HCT116 (cell line): ENCODE data around the gene ADAM19. TPM values are rescaled to one million over a fixed set of nuclear protein-coding genes. Genes with fewer than 3 reads are reported as not detected.

ENCODE experiments used
- ATAC-seq: fragments of 200-7000 bp; cut with Tn5 transposase; 2 replicates; pipeline ENCODE4 v1.9.1; 2020; ENCODE audit warnings: mild to moderate bottlenecking, moderate library complexity
- BruUV-seq: library from RNA; stranded (reverse); fragments of 400-500 nt; replicated peaks from 2 replicates; lab custom pipeline; 2021; lab: Mats Ljungman, UMichigan
- CTCF ChIA-PET: fragments of 300-600 bp; sonication (Branson Sonifier 250); formaldehyde crosslinking; loops from one replicate; lab custom pipeline; 2021; ENCODE audit warnings: antibody characterized with exemption; lab: Charles Lee
- POLR2A ChIA-PET: fragments of 300-600, 350-600 bp; sonication (Branson Sonifier 250); formaldehyde crosslinking; loops from one replicate; lab custom pipeline; 2021; ENCODE audit warnings: antibody characterized with exemption; lab: Charles Lee
- RAD21 ChIA-PET, 2 experiments: fragments of 300-600 bp; sonication (Branson Sonifier 250); formaldehyde crosslinking; loops; one replicate each; lab custom pipeline; 2023; ENCODE audit warnings: low total read pairs in 2 of 2; ENCODE audit not compliant: uncharacterized antibody in 2 of 2, unreplicated experiment in 2 of 2, low non-redundant PET in 1 of 2; lab: Charles Lee
- DNase-seq: peaks from one replicate; pipeline ENCODE4 v3.0.0-alpha.2; 2010; ENCODE audit warnings: low read depth, low spot score
- H2AFZ ChIP-seq: fragments of 200-600 bp; shearing (Covaris generic), sonication (generic); 2 replicates; pipeline ENCODE4 v1.6.1; 2017; ENCODE audit warnings: low read depth, mixed run types, mixed read lengths, antibody characterized with exemption, low read length; ENCODE audit not compliant: poor library complexity, severe bottlenecking
- H3K27ac ChIP-seq: 2 replicates; pipeline ENCODE4 v1.5.1; 2012; ENCODE audit warnings: low read depth, low read length
- H3K27me3 ChIP-seq: fragments of 200-600 bp; sonication (generic); 2 replicates; pipeline ENCODE4 v1.6.1; 2016; ENCODE audit warnings: mixed run types, low read length, mixed read lengths; ENCODE audit not compliant: insufficient read depth
- H3K36me3 ChIP-seq, 2 experiments: fragments of 200-500 bp in 1 of 2; fragments of 200-600 bp in 1 of 2; sonication (Bioruptor generic) in 1 of 2; sonication (generic) in 1 of 2; 2 replicates each; pipeline versions ENCODE4 v1.5.1 to v1.6.1; 2014 to 2016; ENCODE audit warnings: low read length in 2 of 2, inconsistent platforms in 1 of 2, mixed read lengths in 1 of 2, mixed run types in 1 of 2; ENCODE audit not compliant: insufficient read depth in 2 of 2, control insufficient read depth in 1 of 2
- H3K4me1 ChIP-seq, 2 experiments: fragments of 200-600 bp in 1 of 2; sonication (generic) in 1 of 2; 2 replicates each; pipeline versions ENCODE4 v1.5.1 to v1.6.1; 2012 to 2017; ENCODE audit warnings: low read length in 2 of 2, inconsistent platforms in 1 of 2, mild to moderate bottlenecking in 1 of 2, mixed read lengths in 1 of 2, mixed run types in 1 of 2, moderate library complexity in 1 of 2; ENCODE audit not compliant: insufficient read depth in 2 of 2, control insufficient read depth in 1 of 2
- H3K4me2 ChIP-seq: fragments of 200-600 bp; sonication (generic); 2 replicates; pipeline ENCODE4 v1.6.1; 2017; ENCODE audit warnings: mixed run types, low read length, mixed read lengths
- H3K4me3 ChIP-seq, 2 experiments: fragments of 200-600 bp in 1 of 2; sonication (generic) in 1 of 2; replicated peaks in 1 of 2; 2 replicates each; pipeline ENCODE4 v1.5.1; 2011 to 2016; ENCODE audit warnings: low read length in 2 of 2, control low read depth in 1 of 2, low read depth in 1 of 2, mild to moderate bottlenecking in 1 of 2, mixed read lengths in 1 of 2, mixed run types in 1 of 2
- H3K79me2 ChIP-seq: fragments of 200-600 bp; sonication (generic); 2 replicates; pipeline ENCODE4 v1.6.1; 2017; ENCODE audit warnings: mild to moderate bottlenecking, mixed run types, low read length, moderate library complexity, mixed read lengths; ENCODE audit not compliant: insufficient read depth
- H3K9ac ChIP-seq: fragments of 200-600 bp; sonication (generic); 2 replicates; pipeline ENCODE4 v1.6.1; 2016; ENCODE audit warnings: low read length, mixed read lengths
- H3K9me2 ChIP-seq: fragments of 200-600 bp; sonication (generic), shearing (Covaris generic); 2 replicates; pipeline ENCODE4 v1.6.1; 2017; ENCODE audit warnings: mixed run types, mild to moderate bottlenecking, moderate library complexity; ENCODE audit not compliant: insufficient read depth
- H3K9me3 ChIP-seq, 2 experiments: fragments of 200-500 bp in 1 of 2; fragments of 200-600 bp in 1 of 2; sonication (Bioruptor generic) in 1 of 2; sonication (generic) in 1 of 2; 2 replicates each; pipeline ENCODE4 v1.6.1; 2014 to 2017; ENCODE audit warnings: low read length in 2 of 2, mixed read lengths in 2 of 2, inconsistent platforms in 1 of 2, low read depth in 1 of 2, mild to moderate bottlenecking in 1 of 2, mixed run types in 1 of 2, moderate library complexity in 1 of 2; ENCODE audit not compliant: control insufficient read depth in 1 of 2, insufficient read depth in 1 of 2
- H4K20me1 ChIP-seq: fragments of 200-600 bp; sonication (generic), shearing (Covaris generic); 2 replicates; pipeline ENCODE4 v1.6.1; 2017; ENCODE audit warnings: mixed run types, mild to moderate bottlenecking, moderate library complexity; ENCODE audit not compliant: insufficient read depth
- CBX3 ChIP-seq: IDR thresholded peaks from 2 replicates; pipeline ENCODE4 v1.6.1; 2012; ENCODE audit warnings: low read depth
- CEBPB ChIP-seq: IDR thresholded peaks from 2 replicates; pipeline ENCODE4 v1.6.1; 2012; ENCODE audit warnings: low read depth
- EGR1 ChIP-seq: IDR thresholded peaks from 2 replicates; pipeline ENCODE4 v1.6.1; 2012; ENCODE audit warnings: low read depth
- ELF1 ChIP-seq: IDR thresholded peaks from 2 replicates; pipeline ENCODE4 v1.6.1; 2012; ENCODE audit warnings: low read depth, borderline replicate concordance
- JUND ChIP-seq: IDR thresholded peaks from 2 replicates; pipeline ENCODE4 v1.6.1; 2012
- RAD21 ChIP-seq: IDR thresholded peaks from 2 replicates; pipeline ENCODE4 v1.6.1; 2012; ENCODE audit warnings: low read depth, mild to moderate bottlenecking
- SIN3A ChIP-seq: IDR thresholded peaks from 2 replicates; pipeline ENCODE4 v1.6.1; 2012; ENCODE audit warnings: low read depth
- SP1 ChIP-seq: IDR thresholded peaks from 2 replicates; pipeline ENCODE4 v1.6.1; 2012; ENCODE audit warnings: low read depth
- TCF7L2 ChIP-seq: IDR thresholded peaks from 2 replicates; pipeline ENCODE4 v1.7.0; 2011; ENCODE audit warnings: borderline replicate concordance, inconsistent platforms; ENCODE audit not compliant: insufficient read depth, insufficient read length; ENCODE audit errors: extremely low read depth
- ZFX ChIP-seq: fragments of 450-650 bp; IDR thresholded peaks from 2 replicates; pipeline ENCODE4 v1.6.1; 2017
- ZNF274 ChIP-seq: fragments of 200-500 bp; sonication (Bioruptor generic); IDR thresholded peaks from 2 replicates; pipeline ENCODE4 v1.6.1; 2014; ENCODE audit warnings: mild to moderate bottlenecking, low read depth, low read length, inconsistent platforms
- intact Hi-C: fragments of 100-400 bp; cut with micrococcal nuclease; formaldehyde crosslinking; loops from 2 replicates; pipeline ENCODE4 v1.10.0; 2022
- total RNA-seq: library from RNA; stranded (reverse); gene quantifications from one replicate; pipeline ENCODE4 v1.2.1, GENCODE V29; 2021; ENCODE audit not compliant: unreplicated experiment
- TF ChIP-seq, protein P1 (sequence below): IDR thresholded peaks from 2 replicates; pipeline ENCODE4 v1.6.1; 2011; ENCODE audit warnings: mild to moderate bottlenecking, low read length, moderate library complexity; ENCODE audit not compliant: insufficient replicate concordance; ENCODE audit errors: extremely low read depth
- TF ChIP-seq, protein P2 (sequence below): IDR thresholded peaks from 2 replicates; pipeline ENCODE4 v1.6.1; 2012; ENCODE audit warnings: low read depth

ADAM19 gene
- total RNA-seq, 1 experiment from 2014 or later: 77.3 TPM

DNA sequence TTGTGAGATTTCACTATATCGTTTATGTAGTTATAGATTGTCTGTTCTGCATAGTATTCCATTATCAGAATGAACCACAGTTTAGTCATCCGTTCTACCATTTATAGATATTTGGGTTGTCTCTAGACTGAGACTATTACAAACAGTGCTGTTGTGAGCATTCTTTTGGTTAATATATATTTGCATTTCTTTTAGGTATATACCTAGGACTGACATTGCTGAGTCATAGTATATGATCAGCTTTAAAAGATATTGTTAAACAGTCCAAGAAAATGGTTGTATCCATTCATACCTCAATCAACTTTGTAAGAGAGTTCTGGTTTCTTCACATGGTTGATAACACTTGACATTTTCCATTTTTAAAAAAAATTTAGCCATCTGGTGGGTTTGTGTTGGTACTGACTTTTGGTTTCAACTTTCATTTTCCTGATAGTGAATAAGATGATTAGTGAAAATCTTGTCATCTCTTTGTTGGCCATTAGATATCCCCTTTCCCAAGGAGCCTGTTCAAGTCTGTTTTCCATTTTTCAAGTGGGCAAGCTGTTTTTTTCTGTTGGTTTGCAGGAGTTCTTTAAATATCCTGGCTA, 22.9 kb upstream of the ADAM19 start (continued):
- TF ChIP-seq, protein P1, sequence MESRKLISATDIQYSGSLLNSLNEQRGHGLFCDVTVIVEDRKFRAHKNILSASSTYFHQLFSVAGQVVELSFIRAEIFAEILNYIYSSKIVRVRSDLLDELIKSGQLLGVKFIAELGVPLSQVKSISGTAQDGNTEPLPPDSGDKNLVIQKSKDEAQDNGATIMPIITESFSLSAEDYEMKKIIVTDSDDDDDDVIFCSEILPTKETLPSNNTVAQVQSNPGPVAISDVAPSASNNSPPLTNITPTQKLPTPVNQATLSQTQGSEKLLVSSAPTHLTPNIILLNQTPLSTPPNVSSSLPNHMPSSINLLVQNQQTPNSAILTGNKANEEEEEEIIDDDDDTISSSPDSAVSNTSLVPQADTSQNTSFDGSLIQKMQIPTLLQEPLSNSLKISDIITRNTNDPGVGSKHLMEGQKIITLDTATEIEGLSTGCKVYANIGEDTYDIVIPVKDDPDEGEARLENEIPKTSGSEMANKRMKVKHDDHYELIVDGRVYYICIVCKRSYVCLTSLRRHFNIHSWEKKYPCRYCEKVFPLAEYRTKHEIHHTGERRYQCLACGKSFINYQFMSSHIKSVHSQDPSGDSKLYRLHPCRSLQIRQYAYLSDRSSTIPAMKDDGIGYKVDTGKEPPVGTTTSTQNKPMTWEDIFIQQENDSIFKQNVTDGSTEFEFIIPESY: no peak
- TF ChIP-seq EGR1 (no peak), JUND (no peak), SP1 (no peak), ELF1 (no peak), RAD21 (no peak), CEBPB (no peak), ZNF274 (no peak)
- TF ChIP-seq, protein P2, sequence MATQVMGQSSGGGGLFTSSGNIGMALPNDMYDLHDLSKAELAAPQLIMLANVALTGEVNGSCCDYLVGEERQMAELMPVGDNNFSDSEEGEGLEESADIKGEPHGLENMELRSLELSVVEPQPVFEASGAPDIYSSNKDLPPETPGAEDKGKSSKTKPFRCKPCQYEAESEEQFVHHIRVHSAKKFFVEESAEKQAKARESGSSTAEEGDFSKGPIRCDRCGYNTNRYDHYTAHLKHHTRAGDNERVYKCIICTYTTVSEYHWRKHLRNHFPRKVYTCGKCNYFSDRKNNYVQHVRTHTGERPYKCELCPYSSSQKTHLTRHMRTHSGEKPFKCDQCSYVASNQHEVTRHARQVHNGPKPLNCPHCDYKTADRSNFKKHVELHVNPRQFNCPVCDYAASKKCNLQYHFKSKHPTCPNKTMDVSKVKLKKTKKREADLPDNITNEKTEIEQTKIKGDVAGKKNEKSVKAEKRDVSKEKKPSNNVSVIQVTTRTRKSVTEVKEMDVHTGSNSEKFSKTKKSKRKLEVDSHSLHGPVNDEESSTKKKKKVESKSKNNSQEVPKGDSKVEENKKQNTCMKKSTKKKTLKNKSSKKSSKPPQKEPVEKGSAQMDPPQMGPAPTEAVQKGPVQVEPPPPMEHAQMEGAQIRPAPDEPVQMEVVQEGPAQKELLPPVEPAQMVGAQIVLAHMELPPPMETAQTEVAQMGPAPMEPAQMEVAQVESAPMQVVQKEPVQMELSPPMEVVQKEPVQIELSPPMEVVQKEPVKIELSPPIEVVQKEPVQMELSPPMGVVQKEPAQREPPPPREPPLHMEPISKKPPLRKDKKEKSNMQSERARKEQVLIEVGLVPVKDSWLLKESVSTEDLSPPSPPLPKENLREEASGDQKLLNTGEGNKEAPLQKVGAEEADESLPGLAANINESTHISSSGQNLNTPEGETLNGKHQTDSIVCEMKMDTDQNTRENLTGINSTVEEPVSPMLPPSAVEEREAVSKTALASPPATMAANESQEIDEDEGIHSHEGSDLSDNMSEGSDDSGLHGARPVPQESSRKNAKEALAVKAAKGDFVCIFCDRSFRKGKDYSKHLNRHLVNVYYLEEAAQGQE: no peak
- TF ChIP-seq, all 23 proteins: peak for 0

DNA sequence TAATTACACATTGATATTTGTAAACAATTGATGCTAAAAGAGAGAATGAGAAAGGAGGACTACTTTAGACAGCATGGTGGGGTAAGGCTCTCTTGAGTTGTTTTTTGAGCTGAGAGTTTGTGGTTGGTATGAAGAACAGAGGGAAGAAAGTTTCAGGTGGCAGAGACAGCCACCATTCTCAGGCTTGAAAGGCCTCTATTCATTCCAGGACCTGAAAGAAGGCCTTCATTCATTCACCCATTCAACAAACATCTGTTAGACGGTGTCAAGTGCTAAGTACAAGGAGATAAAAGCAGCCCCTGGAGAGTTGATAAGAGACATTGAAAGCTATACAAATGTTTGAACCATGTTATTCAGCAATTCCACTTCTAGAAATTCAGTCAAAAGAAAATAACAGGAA, 21.7 kb upstream of the ADAM19 start:
- H3K9me3 ChIP-seq: no peaks in the 10 kb centered on the region
- ATAC-seq: no peak
- H3K36me3 ChIP-seq: no peaks in the 10 kb centered on the region
- ChIA-PET RAD21 (no interaction called here), POLR2A (no interaction called here), CTCF (no interaction called here)
- no TSS peak for BruUV-seq
- no peak for TF ChIP-seq SIN3A
- no peak for TF ChIP-seq ZFX
- TF ChIP-seq CBX3: no peak
- TF ChIP-seq CEBPB: no peak
- TF ChIP-seq TCF7L2: no peak
- H3K9me2 ChIP-seq: no peaks in the 10 kb centered on the region
- no peak overlapping the region for H2AFZ ChIP-seq
- no peaks in the 10 kb centered on the region for H3K27me3 ChIP-seq
- H3K27ac ChIP-seq: no peak overlapping the region
- no peak overlapping the region for H3K4me3 ChIP-seq
- no peak for DNase-seq
- H3K4me1 ChIP-seq: peaks cover under 1 to 18% of the 10 kb centered on the region in 2 experiments; a peak in 3 of 4 replicates
- no peak overlapping the region for H3K4me2 ChIP-seq
- intact Hi-C loops: no loop called here
- no peaks in the 10 kb centered on the region for H3K79me2 ChIP-seq
- H4K20me1 ChIP-seq: no peaks in the 10 kb centered on the region
- H3K9ac ChIP-seq: no peak overlapping the region
